Cardiac fibroblast (primary cell): ENCODE measurements around the gene LONRF2.
A peak's percentile ranks its signal among the peaks of the same experiment; 100 is the strongest.

Source experiments
- DNase-seq, 2 donors: peaks; one replicate each; pipeline versions ENCODE4 v3.0.0 to v3.0.0-alpha.2; 2010; ENCODE audit warnings: low read depth in 2 of 2
- H3K4me3 ChIP-seq, 2 donors: replicated peaks in 1 of 2; 1 replicate in 1 of 2; 2 replicates in 1 of 2; pipeline ENCODE4 v1.5.1; 2011; ENCODE audit warnings: low read depth in 2 of 2, low read length in 2 of 2, mild to moderate bottlenecking in 2 of 2, moderate library complexity in 1 of 2
- TF ChIP-seq, protein P1 (sequence below): IDR thresholded peaks from one replicate; pipeline ENCODE4 v1.5.1; 2011; ENCODE audit warnings: low read depth, mild to moderate bottlenecking, low read length, inconsistent platforms

Gene LONRF2

GRCh38 chr2:100237770-100238169, 84.5 kb downstream of the LONRF2 start:
- TF ChIP-seq, protein P1, sequence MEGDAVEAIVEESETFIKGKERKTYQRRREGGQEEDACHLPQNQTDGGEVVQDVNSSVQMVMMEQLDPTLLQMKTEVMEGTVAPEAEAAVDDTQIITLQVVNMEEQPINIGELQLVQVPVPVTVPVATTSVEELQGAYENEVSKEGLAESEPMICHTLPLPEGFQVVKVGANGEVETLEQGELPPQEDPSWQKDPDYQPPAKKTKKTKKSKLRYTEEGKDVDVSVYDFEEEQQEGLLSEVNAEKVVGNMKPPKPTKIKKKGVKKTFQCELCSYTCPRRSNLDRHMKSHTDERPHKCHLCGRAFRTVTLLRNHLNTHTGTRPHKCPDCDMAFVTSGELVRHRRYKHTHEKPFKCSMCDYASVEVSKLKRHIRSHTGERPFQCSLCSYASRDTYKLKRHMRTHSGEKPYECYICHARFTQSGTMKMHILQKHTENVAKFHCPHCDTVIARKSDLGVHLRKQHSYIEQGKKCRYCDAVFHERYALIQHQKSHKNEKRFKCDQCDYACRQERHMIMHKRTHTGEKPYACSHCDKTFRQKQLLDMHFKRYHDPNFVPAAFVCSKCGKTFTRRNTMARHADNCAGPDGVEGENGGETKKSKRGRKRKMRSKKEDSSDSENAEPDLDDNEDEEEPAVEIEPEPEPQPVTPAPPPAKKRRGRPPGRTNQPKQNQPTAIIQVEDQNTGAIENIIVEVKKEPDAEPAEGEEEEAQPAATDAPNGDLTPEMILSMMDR = no peak
- no peak overlapping the region for H3K4me3 ChIP-seq
- no peak for DNase-seq

- no peak overlapping the region for H3K4me3 ChIP-seq
- TF ChIP-seq, protein P1 = no peak
- no peak for DNase-seq
Observed at GRCh38 chr2:100237163-100237562, 85.1 kb downstream of the LONRF2 start.

GRCh38 chr2:100236166-100236565, 86.1 kb downstream of the LONRF2 start:
- TF ChIP-seq, protein P1 = no peak

GRCh38 chr2:100235581-100235980, 86.7 kb downstream of the LONRF2 start:
- TF ChIP-seq, protein P1 = no peak
- no peak overlapping the region for H3K4me3 ChIP-seq

More at GRCh38 chr2:100236166-100236565, 86.1 kb downstream of the LONRF2 start:
- DNase-seq = no peak
- H3K4me3 ChIP-seq = no peak overlapping the region

DNA sequence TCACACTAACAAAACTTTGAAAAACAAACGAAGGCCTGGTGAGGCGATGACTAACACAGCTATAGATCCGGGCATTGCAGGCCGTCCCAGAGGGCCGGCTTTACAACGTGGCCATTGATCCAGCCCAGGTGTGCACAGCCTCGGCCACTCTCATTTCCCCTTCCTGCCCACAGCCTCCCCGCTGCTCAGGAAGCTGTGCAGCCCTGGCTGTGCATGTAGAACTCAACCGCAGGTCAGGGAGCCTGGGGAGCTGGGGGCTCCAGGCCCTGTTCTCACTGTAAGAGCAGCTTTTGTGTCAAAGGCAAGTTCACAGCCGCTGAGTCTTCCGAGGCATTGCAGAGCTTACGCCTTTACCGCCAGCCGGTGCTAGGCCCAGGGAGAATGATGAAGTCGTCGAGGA, 87.2 kb downstream of the LONRF2 start:
- DNase-seq = no peak
- no peak overlapping the region for H3K4me3 ChIP-seq
- TF ChIP-seq, protein P1 = no peak

More at GRCh38 chr2:100235581-100235980, 86.7 kb downstream of the LONRF2 start:
- DNase-seq = no peak

GRCh38 chr2:100234141-100234540, 88.2 kb downstream of the LONRF2 start:
- H3K4me3 ChIP-seq = no peak overlapping the region
- TF ChIP-seq, protein P1 = no peak
- peak; percentile 10 to 14 for DNase-seq

DNA sequence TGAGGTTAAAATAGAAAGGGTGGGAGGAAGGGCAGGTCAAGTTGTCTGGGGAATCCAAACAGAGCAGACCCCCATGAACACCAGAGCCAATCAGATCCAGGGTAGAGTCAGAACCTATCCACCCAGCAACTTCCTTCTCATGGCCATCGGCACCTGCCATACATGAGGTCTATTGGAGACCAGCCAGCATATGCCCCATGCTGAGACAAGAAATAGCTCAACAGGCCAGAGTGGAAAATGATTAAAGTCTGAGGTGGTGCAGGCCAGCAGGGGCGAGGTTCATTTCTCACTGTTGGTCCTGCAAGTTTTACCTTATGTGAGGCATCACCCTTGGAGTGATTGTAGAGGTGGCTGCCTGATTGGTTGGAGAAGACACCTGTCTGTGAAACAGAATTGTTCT, 89.2 kb downstream of the LONRF2 start:
- no peak overlapping the region for H3K4me3 ChIP-seq
- no peak for DNase-seq
- TF ChIP-seq, protein P1 = no peak
